ENCODE measurements around the gene PRCC.

PRCC gene

DNA sequence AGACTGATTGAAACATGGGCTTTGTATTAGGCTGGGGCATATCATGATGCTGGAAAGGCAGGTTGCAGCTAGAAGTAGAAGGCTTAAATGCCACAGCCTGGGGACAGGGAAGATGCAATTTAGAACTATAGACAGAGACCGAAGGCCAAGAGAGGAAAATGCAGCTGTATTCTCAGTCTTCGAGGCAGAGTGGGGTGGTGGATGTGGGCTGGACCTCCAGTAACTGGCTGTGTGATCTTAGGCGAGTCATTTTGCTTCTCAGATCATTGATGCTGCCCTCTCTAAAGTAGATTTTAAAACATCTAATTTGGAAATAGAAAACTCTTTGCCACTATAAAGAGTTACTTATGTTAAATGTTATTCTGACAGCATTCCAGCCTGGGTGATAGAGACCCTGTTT, 67.0 kb downstream of the PRCC start:
- Histone ChIP-seq H3K4me3 (ENCODE audit: low read depth, low read length, poor library complexity, severe bottlenecking) (no peak overlapping the region), H3K79me2 (ENCODE audit: insufficient read depth, low read length) (no peaks in the 10 kb centered on the region), H3K27ac (ENCODE audit: low read depth, low read length, poor library complexity, severe bottlenecking) (no peak overlapping the region), H3K9me3 (ENCODE audit: low read length) (no peaks in the 10 kb centered on the region), H3K27me3 (ENCODE audit: insufficient read depth, low read length) (peaks cover 5% of the 10 kb centered on the region; the same call in 1 of the 2 replicates), H3F3A (ENCODE audit: insufficient read depth, low read length) (no peaks in the 10 kb centered on the region), H2AFZ (ENCODE audit: low read length) (no peak overlapping the region), H3K9ac (ENCODE audit: low read length) (no peak overlapping the region), H3K9me2 (ENCODE audit: low read depth, low read length) (no peaks in the 10 kb centered on the region), H3K4me2 (ENCODE audit: low read length) (no peak overlapping the region), H3K4me1 (ENCODE audit: insufficient read depth, low read length, severe bottlenecking) (no peaks in the 10 kb centered on the region), H3K36me3 (ENCODE audit: insufficient read depth, low read length) (no peaks in the 10 kb centered on the region), H4K20me1 (ENCODE audit: insufficient read depth, low read length) (no peaks in the 10 kb centered on the region)
- TF ChIP-seq CTCF (IDR thresholded peaks at IDR 0.05; ENCODE audit: low read length), result no peak
- no peak for TF ChIP-seq EZH2 (IDR thresholded peaks at IDR 0.05; ENCODE audit: borderline replicate concordance, low read length)

DNA sequence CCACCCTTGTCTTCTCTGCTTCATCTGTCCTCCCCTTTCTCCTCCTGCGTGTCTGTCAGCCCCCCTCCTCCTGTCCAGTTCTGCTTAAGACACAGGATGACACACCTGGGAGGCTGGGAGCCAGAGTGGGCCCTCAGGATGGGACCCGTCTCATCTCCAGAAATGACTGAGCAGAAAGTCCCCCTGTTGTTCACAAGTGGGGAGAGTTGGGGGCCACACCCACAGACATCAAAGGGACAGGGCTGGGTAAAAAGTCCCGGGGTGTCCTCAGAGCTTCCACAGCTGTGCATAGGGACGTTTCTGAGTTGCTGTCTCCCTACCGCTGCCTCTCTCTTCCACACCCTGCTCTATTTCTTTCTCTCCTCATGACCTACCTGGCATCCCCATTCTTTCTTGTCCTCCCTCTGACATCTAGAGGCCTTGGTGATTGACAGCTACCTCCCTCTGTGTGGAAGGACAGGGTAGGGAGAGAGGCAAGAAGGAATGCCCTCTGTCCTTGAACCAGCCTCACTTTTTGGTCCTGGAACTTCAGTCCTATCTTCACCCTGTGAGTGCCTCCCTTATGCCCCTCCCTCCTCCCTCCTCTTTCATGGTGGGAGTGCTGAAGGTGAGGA, 68.8 kb downstream of the PRCC start:
- H3K27ac ChIP-seq (ENCODE audit: low read depth, low read length, poor library complexity, severe bottlenecking), result no peak overlapping the region
- H3K9me2 ChIP-seq (ENCODE audit: low read depth, low read length), result no peaks in the 10 kb centered on the region
- no peaks in the 10 kb centered on the region for H3K9me3 ChIP-seq (ENCODE audit: low read length)
- H2AFZ ChIP-seq (ENCODE audit: low read length), result no peak overlapping the region
- TF ChIP-seq EZH2 (IDR thresholded peaks at IDR 0.05; ENCODE audit: borderline replicate concordance, low read length), result no peak
- no peak for TF ChIP-seq CTCF (IDR thresholded peaks at IDR 0.05; ENCODE audit: low read length)
- H3K4me3 ChIP-seq (ENCODE audit: low read depth, low read length, poor library complexity, severe bottlenecking), result no peak overlapping the region
- H3K9ac ChIP-seq (ENCODE audit: low read length), result no peak overlapping the region
- no peaks in the 10 kb centered on the region for H3K4me1 ChIP-seq (ENCODE audit: insufficient read depth, low read length, severe bottlenecking)
- no peaks in the 10 kb centered on the region for H3F3A ChIP-seq (ENCODE audit: insufficient read depth, low read length)
- H3K36me3 ChIP-seq (ENCODE audit: insufficient read depth, low read length), result no peaks in the 10 kb centered on the region
- no peaks in the 10 kb centered on the region for H3K79me2 ChIP-seq (ENCODE audit: insufficient read depth, low read length)
- no peak overlapping the region for H3K4me2 ChIP-seq (ENCODE audit: low read length)
- H3K27me3 ChIP-seq (ENCODE audit: insufficient read depth, low read length), result peaks cover 5% of the 10 kb centered on the region; the same call in 1 of the 2 replicates
- no peaks in the 10 kb centered on the region for H4K20me1 ChIP-seq (ENCODE audit: insufficient read depth, low read length)

DNA sequence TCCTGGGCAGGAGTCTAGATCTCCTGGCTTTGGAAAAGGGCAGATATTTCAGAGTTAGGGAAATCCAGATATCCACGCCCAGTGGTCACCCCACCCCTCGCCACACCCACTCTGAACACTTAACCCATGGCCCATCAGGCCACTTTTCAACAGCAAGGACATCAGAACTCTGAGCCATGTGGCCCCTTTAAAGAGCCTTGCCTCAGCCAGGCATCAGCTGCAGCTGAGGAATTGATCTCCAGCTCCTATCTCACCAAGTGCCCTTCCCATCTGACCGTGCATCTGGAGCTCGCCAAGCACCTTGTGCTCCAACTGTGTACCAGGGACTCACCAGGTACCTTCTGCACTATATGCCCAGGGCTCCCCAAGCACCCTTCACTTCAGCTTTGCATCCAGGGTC, 69.6 kb downstream of the PRCC start:
- no peaks in the 10 kb centered on the region for H3F3A ChIP-seq (ENCODE audit: insufficient read depth, low read length)
- no peaks in the 10 kb centered on the region for H3K36me3 ChIP-seq (ENCODE audit: insufficient read depth, low read length)
- TF ChIP-seq CTCF (IDR thresholded peaks at IDR 0.05; ENCODE audit: low read length), result no peak
- TF ChIP-seq EZH2 (IDR thresholded peaks at IDR 0.05; ENCODE audit: borderline replicate concordance, low read length), result no peak
- H2AFZ ChIP-seq (ENCODE audit: low read length), result no peak overlapping the region
- H3K79me2 ChIP-seq (ENCODE audit: insufficient read depth, low read length), result no peaks in the 10 kb centered on the region
- no peaks in the 10 kb centered on the region for H3K4me1 ChIP-seq (ENCODE audit: insufficient read depth, low read length, severe bottlenecking)
- H3K4me3 ChIP-seq (ENCODE audit: low read depth, low read length, poor library complexity, severe bottlenecking), result no peak overlapping the region
- no peak overlapping the region for H3K9ac ChIP-seq (ENCODE audit: low read length)
- H3K9me3 ChIP-seq (ENCODE audit: low read length), result no peaks in the 10 kb centered on the region
- H3K27ac ChIP-seq (ENCODE audit: low read depth, low read length, poor library complexity, severe bottlenecking), result no peak overlapping the region
- H4K20me1 ChIP-seq (ENCODE audit: insufficient read depth, low read length), result no peaks in the 10 kb centered on the region
- no peak overlapping the region for H3K4me2 ChIP-seq (ENCODE audit: low read length)
- H3K27me3 ChIP-seq (ENCODE audit: insufficient read depth, low read length), result peaks cover 5% of the 10 kb centered on the region; the same call in 1 of the 2 replicates
- no peaks in the 10 kb centered on the region for H3K9me2 ChIP-seq (ENCODE audit: low read depth, low read length)
